Measurements from ENCODE around the gene RNF152. TPM values are rescaled to one million over a fixed set of nuclear protein-coding genes. Genes with fewer than 3 reads are reported as not detected.

The RNF152 gene
- total RNA-seq, 3 donors from 2014 or later (not counting 1 experiment from before 2014, with no cell fraction given), result 0.49 to 1.3 (median 0.50) TPM

GRCh38 chr18:61766266-61766884, 126.4 kb downstream of the RNF152 start:
- Mint-ChIP-seq H3K27ac (no peak overlapping the region), H3K9me3 (no peaks in the 10 kb centered on the region), H3K4me1 (peaks cover 23 to 24% of the 10 kb centered on the region in 2 donors), H3K27me3 (ENCODE audit: low read depth in 2 of 2) (peaks cover 43 to 84% of the 10 kb centered on the region in 2 donors), H3K36me3 (peaks cover 7% of the 10 kb centered on the region), H3K4me3 (no peak overlapping the region)
- ATAC-seq (no peak), DNase-seq (no peak)
- no peak overlapping the region for H3K27ac ChIP-seq (ENCODE audit: low read length)
- peaks cover 6% of the 10 kb centered on the region for H3K4me1 ChIP-seq (ENCODE audit: control insufficient read depth, insufficient read depth, low read length)
- WGBS (ENCODE audit: insufficient coverage), result 100% methylated on average over 1 of the region's 2 CpGs
- no peaks in the 10 kb centered on the region for H3K9me3 ChIP-seq (ENCODE audit: control insufficient read depth, insufficient read depth, low read length)
- intact Hi-C loops (cut with micrococcal nuclease), result no loop called here
- TF ChIP-seq CTCF (IDR thresholded peaks at IDR 0.05), result no peak
- no peaks in the 10 kb centered on the region for H3K27me3 ChIP-seq (ENCODE audit: control insufficient read depth, insufficient read depth, low read length)
- H3K4me3 ChIP-seq (ENCODE audit: low read length), result no peak overlapping the region
- no peaks in the 10 kb centered on the region for H3K36me3 ChIP-seq (ENCODE audit: control insufficient read depth, insufficient read depth, low read length)

- DNase-seq (no peak), ATAC-seq (no peak)
- H3K4me3 ChIP-seq (ENCODE audit: low read length), result no peak overlapping the region
- no peaks in the 10 kb centered on the region for H3K27me3 ChIP-seq (ENCODE audit: control insufficient read depth, insufficient read depth, low read length)
- no peak overlapping the region for H3K4me3 Mint-ChIP-seq
- H3K4me1 Mint-ChIP-seq, result peaks cover 23 to 24% of the 10 kb centered on the region in 2 donors
- H3K4me1 ChIP-seq (ENCODE audit: control insufficient read depth, insufficient read depth, low read length), result peaks cover 6% of the 10 kb centered on the region
- H3K27ac Mint-ChIP-seq, result no peak overlapping the region
- 74% methylated on average over 5 of the region's 6 CpGs for WGBS (ENCODE audit: insufficient coverage)
- H3K27ac ChIP-seq (ENCODE audit: low read length), result no peak overlapping the region
- TF ChIP-seq CTCF (IDR thresholded peaks at IDR 0.05), result no peak
- peaks cover 13% of the 10 kb centered on the region for H3K36me3 Mint-ChIP-seq
- peaks cover 46 to 90% of the 10 kb centered on the region in 2 donors for H3K27me3 Mint-ChIP-seq (ENCODE audit: low read depth in 2 of 2)
- no peaks in the 10 kb centered on the region for H3K9me3 ChIP-seq (ENCODE audit: control insufficient read depth, insufficient read depth, low read length)
- intact Hi-C loops (cut with micrococcal nuclease), result no loop called here
- H3K9me3 Mint-ChIP-seq, result peaks cover 0 to 2% of the 10 kb centered on the region in 2 donors
- H3K36me3 ChIP-seq (ENCODE audit: control insufficient read depth, insufficient read depth, low read length), result no peaks in the 10 kb centered on the region
These were observed 127.7 kb downstream of the RNF152 start for GRCh38 chr18:61765097-61765496.

- peaks cover 23 to 24% of the 10 kb centered on the region in 2 donors for H3K4me1 Mint-ChIP-seq
- Histone ChIP-seq H3K36me3 (ENCODE audit: control insufficient read depth, insufficient read depth, low read length) (no peaks in the 10 kb centered on the region), H3K9me3 (ENCODE audit: control insufficient read depth, insufficient read depth, low read length) (peaks cover 3% of the 10 kb centered on the region), H3K27ac (ENCODE audit: low read length) (no peak overlapping the region), H3K27me3 (ENCODE audit: control insufficient read depth, insufficient read depth, low read length) (no peaks in the 10 kb centered on the region), H3K4me3 (ENCODE audit: low read length) (no peak overlapping the region), H3K4me1 (ENCODE audit: control insufficient read depth, insufficient read depth, low read length) (peaks cover 6% of the 10 kb centered on the region)
- H3K36me3 Mint-ChIP-seq, result peaks cover 8% of the 10 kb centered on the region
- DNase-seq, result peak in 1 of 2 donors; percentile 50
- intact Hi-C loops (cut with micrococcal nuclease), result no loop called here
- no peak for TF ChIP-seq CTCF (IDR thresholded peaks at IDR 0.05)
- peaks cover 44 to 89% of the 10 kb centered on the region in 2 donors for H3K27me3 Mint-ChIP-seq (ENCODE audit: low read depth in 2 of 2)
- WGBS (ENCODE audit: insufficient coverage), result no CpG with 5 or more reads among the region's 2 CpGs
- peak; percentile 68 to 97 (median 88) for ATAC-seq
- peaks cover 0 to 2% of the 10 kb centered on the region in 2 donors for H3K9me3 Mint-ChIP-seq
- peak overlapping the region; percentile 34 to 79 for H3K27ac Mint-ChIP-seq
- H3K4me3 Mint-ChIP-seq, result peak overlapping the region; percentile 47
These were observed 128.4 kb downstream of the RNF152 start for GRCh38 chr18:61764381-61764780.

GRCh38 chr18:61761875-61762274, 130.9 kb downstream of the RNF152 start:
- intact Hi-C loops (cut with micrococcal nuclease), result no loop called here

More at GRCh38 chr18:61761875-61762274, 130.9 kb downstream of the RNF152 start:
- no peak for ATAC-seq
- Mint-ChIP-seq H3K9me3 (peaks cover 0 to 2% of the 10 kb centered on the region in 2 donors), H3K4me3 (no peak overlapping the region), H3K4me1 (peaks cover 23 to 24% of the 10 kb centered on the region in 2 donors), H3K27ac (no peak overlapping the region), H3K36me3 (peaks cover 6% of the 10 kb centered on the region), H3K27me3 (ENCODE audit: low read depth in 2 of 2) (peaks cover 38 to 90% of the 10 kb centered on the region in 2 donors)
- no peak for TF ChIP-seq CTCF (IDR thresholded peaks at IDR 0.05)
- Histone ChIP-seq H3K4me3 (ENCODE audit: low read length) (no peak overlapping the region), H3K4me1 (ENCODE audit: control insufficient read depth, insufficient read depth, low read length) (peaks cover 6% of the 10 kb centered on the region), H3K9me3 (ENCODE audit: control insufficient read depth, insufficient read depth, low read length) (peaks cover 3% of the 10 kb centered on the region), H3K27ac (ENCODE audit: low read length) (no peak overlapping the region), H3K27me3 (ENCODE audit: control insufficient read depth, insufficient read depth, low read length) (peaks cover 2% of the 10 kb centered on the region), H3K36me3 (ENCODE audit: control insufficient read depth, insufficient read depth, low read length) (no peaks in the 10 kb centered on the region)
- DNase-seq, result no peak
